Naive thymus-derived CD4-positive, alpha-beta T cell (primary cell): ENCODE data around the gene ENTPD1. TPM values are rescaled to one million over a fixed set of nuclear protein-coding genes. Genes with fewer than 3 reads are reported as not detected.

Experiments
- ATAC-seq: fragments of 150-1000 bp; cut with Tn5 transposase; 2 replicates; pipeline ENCODE4 v1.10.0; 2021; ENCODE audit warnings: mild to moderate bottlenecking, moderate library complexity
- CTCF ChIA-PET: fragments of 350-600 bp; sonication (Branson Sonifier 250); formaldehyde crosslinking; loops from one replicate; lab custom pipeline; 2021; ENCODE audit warnings: antibody characterized with exemption; lab: Charles Lee
- POLR2A ChIA-PET: fragments of 350-600 bp; sonication (Branson Sonifier 250); formaldehyde crosslinking; loops from one replicate; lab custom pipeline; 2021; ENCODE audit warnings: antibody characterized with exemption, inconsistent platforms; lab: Charles Lee
- DNase-seq, 9 donors: peaks; one replicate each; pipeline versions ENCODE4 v3.0.0 to v3.0.0-alpha.2; 2020 to 2022; ENCODE audit warnings: mixed read lengths in 1 of 9
- H3K27ac ChIP-seq: one replicate; pipeline ENCODE4 v1.7.0; 2013; ENCODE audit warnings: mild to moderate bottlenecking, low read depth, low read length, moderate library complexity
- H3K27me3 ChIP-seq, 2 donors: one replicate each; pipeline ENCODE4 v1.7.0; 2013; ENCODE audit warnings: low read length in 2 of 2, mild to moderate bottlenecking in 2 of 2, moderate library complexity in 2 of 2; ENCODE audit not compliant: control insufficient read depth in 2 of 2, insufficient read depth in 2 of 2
- H3K36me3 ChIP-seq, 3 experiments: 1 replicate in 2 of 3; 2 replicates in 1 of 3; pipeline ENCODE4 v1.7.0; 2013; ENCODE audit warnings: low read length in 3 of 3, mild to moderate bottlenecking in 3 of 3, moderate library complexity in 1 of 3; ENCODE audit not compliant: insufficient read depth in 3 of 3, control insufficient read depth in 2 of 3
- H3K4me1 ChIP-seq, 2 donors: one replicate each; pipeline ENCODE4 v1.7.0; 2013; ENCODE audit warnings: low read length in 2 of 2, mild to moderate bottlenecking in 2 of 2, moderate library complexity in 1 of 2; ENCODE audit not compliant: control insufficient read depth in 2 of 2, insufficient read depth in 2 of 2
- H3K4me3 ChIP-seq: 2 replicates; pipeline ENCODE4 v1.7.0; 2013; ENCODE audit warnings: mild to moderate bottlenecking, low read length
- H3K9me3 ChIP-seq, 3 experiments: 1 replicate in 2 of 3; 2 replicates in 1 of 3; pipeline ENCODE4 v1.7.0; 2013; ENCODE audit warnings: low read length in 3 of 3; ENCODE audit not compliant: control insufficient read depth in 2 of 3
- H3K27ac Mint-ChIP-seq, 9 donors: one replicate each; pipeline ENCODE4 v1.8.0; 2020 to 2022; ENCODE audit warnings: mixed read lengths in 9 of 9, mild to moderate bottlenecking in 8 of 9, moderate library complexity in 5 of 9, inconsistent platforms in 2 of 9
- H3K27me3 Mint-ChIP-seq, 5 donors: one replicate each; pipeline ENCODE4 v1.8.0; 2021 to 2022; ENCODE audit warnings: mixed read lengths in 5 of 5, mild to moderate bottlenecking in 1 of 5
- H3K36me3 Mint-ChIP-seq, 5 donors: one replicate each; pipeline ENCODE4 v1.8.0; 2020 to 2022; ENCODE audit warnings: mixed read lengths in 5 of 5, mild to moderate bottlenecking in 3 of 5, inconsistent platforms in 1 of 5
- H3K4me1 Mint-ChIP-seq, 7 donors: one replicate each; pipeline ENCODE4 v1.8.0; 2020 to 2022; ENCODE audit warnings: mixed read lengths in 7 of 7, mild to moderate bottlenecking in 3 of 7, inconsistent platforms in 1 of 7
- H3K4me3 Mint-ChIP-seq, 10 donors: one replicate each; pipeline ENCODE4 v1.8.0; 2020 to 2022; ENCODE audit warnings: mild to moderate bottlenecking in 10 of 10, mixed read lengths in 10 of 10, moderate library complexity in 6 of 10, inconsistent platforms in 2 of 10
- H3K9me3 Mint-ChIP-seq, 11 donors: one replicate each; pipeline ENCODE4 v1.8.0; 2020 to 2022; ENCODE audit warnings: mixed read lengths in 11 of 11, mild to moderate bottlenecking in 4 of 11, inconsistent platforms in 1 of 11, moderate library complexity in 1 of 11
- intact Hi-C, 2 donors: fragments of 100-400 bp; cut with micrococcal nuclease; formaldehyde crosslinking; loops; one replicate each; pipeline ENCODE4 v1.15.1; 2023
- polyA plus RNA-seq, 2 donors: library from polyadenylated mRNA; unstranded; fragments of 300-500 nt; fragmentation: Illumina TruSeq; gene quantifications; one replicate each; pipeline ENCODE4 v1.2.3, GENCODE V29; 2021
- total RNA-seq, 6 experiments: library from RNA in 5 of 6; stranded (reverse) in 5 of 6; gene quantifications; 1 replicate in 5 of 6; 2 replicates in 1 of 6; pipeline ENCODE4 v1.2.3 and lab custom pipeline; 2021 to 2026

ENTPD1 gene
- total and polyA plus RNA-seq, 7 experiments from 2014 or later = 0.21 to 28.2 (median 1.2) TPM

GRCh38 chr10:95841661-95842498 is 85.9 kb downstream of the ENTPD1 start:
- Histone ChIP-seq H3K9me3 (no peaks in the 10 kb centered on the region), H3K4me1 (no peaks in the 10 kb centered on the region), H3K36me3 (no peaks in the 10 kb centered on the region), H3K27me3 (no peaks in the 10 kb centered on the region), H3K4me3 (no peak overlapping the region), H3K27ac (no peak overlapping the region)
- peaks cover 0 to 59% (median 6%) of the 10 kb centered on the region in 7 donors for H3K4me1 Mint-ChIP-seq
- peak; percentile 80 for ATAC-seq
- peak overlapping the region in 1 of 10 donors; percentile 62 for H3K4me3 Mint-ChIP-seq
- intact Hi-C loops = loop anchor here (1.0 kb wide), 3 partner anchors 10 to 148 kb away; no protein-coding TSS in a partner anchor
- H3K9me3 Mint-ChIP-seq = no peaks in the 10 kb centered on the region
- POLR2A ChIA-PET = no interaction called here
- CTCF ChIA-PET = interaction anchor here (0.7 to 3.6 kb wide), 4 partner anchors 9 to 149 kb away, joined by 3 to 23 read pairs (median 5); partner anchors contain the start of gene TCTN3
- H3K27ac Mint-ChIP-seq = peak overlapping the region in 1 of 9 donors; percentile 89
- peaks cover 0 to 9% (median 3%) of the 10 kb centered on the region in 5 donors for H3K27me3 Mint-ChIP-seq
- peak in 7 of 9 donors; percentile 4 to 47 (median 28) for DNase-seq
- peaks cover 0 to 14% (median 0%) of the 10 kb centered on the region in 5 donors for H3K36me3 Mint-ChIP-seq

- ChIA-PET POLR2A (no interaction called here), CTCF (interaction anchor here (1.4 kb wide), 1 partner anchor 152 kb away, joined by 3 read pairs; the partner anchor contains the start of gene TCTN3)
- H3K27ac Mint-ChIP-seq = peak overlapping the region in 1 of 9 donors; percentile 46
- Histone ChIP-seq H3K27me3 (no peaks in the 10 kb centered on the region), H3K36me3 (no peaks in the 10 kb centered on the region), H3K4me1 (no peaks in the 10 kb centered on the region), H3K4me3 (no peak overlapping the region), H3K27ac (no peak overlapping the region), H3K9me3 (no peaks in the 10 kb centered on the region)
- peaks cover 0 to 30% (median 6%) of the 10 kb centered on the region in 7 donors for H3K4me1 Mint-ChIP-seq
- H3K36me3 Mint-ChIP-seq = peaks cover 0 to 24% (median 0%) of the 10 kb centered on the region in 5 donors
- intact Hi-C loops = no loop called here
- no peak for ATAC-seq
- H3K27me3 Mint-ChIP-seq = peaks cover 2 to 9% (median 5%) of the 10 kb centered on the region in 5 donors
- H3K9me3 Mint-ChIP-seq = peaks cover 0 to 4% (median 0%) of the 10 kb centered on the region in 11 donors
- peak overlapping the region in 1 of 10 donors; percentile 12 for H3K4me3 Mint-ChIP-seq
- DNase-seq = no peak
Observed at GRCh38 chr10:95845411-95845810, 89.4 kb downstream of the ENTPD1 start.

- Histone ChIP-seq H3K4me3 (no peak overlapping the region), H3K4me1 (no peaks in the 10 kb centered on the region), H3K36me3 (no peaks in the 10 kb centered on the region), H3K27me3 (no peaks in the 10 kb centered on the region), H3K9me3 (no peaks in the 10 kb centered on the region), H3K27ac (no peak overlapping the region)
- DNase-seq (no peak), ATAC-seq (no peak)
- intact Hi-C loops = no loop called here
- peaks cover 0 to 19% (median under 1%) of the 10 kb centered on the region in 7 donors for H3K4me1 Mint-ChIP-seq
- peaks cover 0 to 28% (median 0%) of the 10 kb centered on the region in 5 donors for H3K36me3 Mint-ChIP-seq
- H3K4me3 Mint-ChIP-seq = no peak overlapping the region
- peaks cover 2 to 9% (median 5%) of the 10 kb centered on the region in 5 donors for H3K27me3 Mint-ChIP-seq
- ChIA-PET CTCF (no interaction called here), POLR2A (no interaction called here)
- H3K9me3 Mint-ChIP-seq = peaks cover 0 to 4% (median 0%) of the 10 kb centered on the region in 11 donors
- no peak overlapping the region for H3K27ac Mint-ChIP-seq
Observed at GRCh38 chr10:95847007-95847406, 91.0 kb downstream of the ENTPD1 start.

GRCh38 chr10:95848841-95849240 is 92.9 kb downstream of the ENTPD1 start:
- DNase-seq = no peak
- no peak overlapping the region for H3K27ac ChIP-seq
- CTCF ChIA-PET = interaction anchor here (1.4 kb wide), 1 partner anchor 155 kb away, joined by 3 read pairs; the partner anchor contains the start of gene TCTN3
- ATAC-seq = no peak
- no peaks in the 10 kb centered on the region for H3K36me3 ChIP-seq
- Mint-ChIP-seq H3K27me3 (peaks cover 0 to 5% (median 0%) of the 10 kb centered on the region in 5 donors), H3K27ac (no peak overlapping the region), H3K9me3 (peaks cover 0 to 5% (median 0%) of the 10 kb centered on the region in 11 donors), H3K4me3 (no peak overlapping the region), H3K36me3 (peaks cover 0 to 31% (median 0%) of the 10 kb centered on the region in 5 donors), H3K4me1 (peaks cover 0 to 14% (median 0%) of the 10 kb centered on the region in 7 donors)
- no peaks in the 10 kb centered on the region for H3K4me1 ChIP-seq
- intact Hi-C loops = no loop called here
- no peak overlapping the region for H3K4me3 ChIP-seq
- POLR2A ChIA-PET = no interaction called here
- no peaks in the 10 kb centered on the region for H3K27me3 ChIP-seq
- no peaks in the 10 kb centered on the region for H3K9me3 ChIP-seq

- CTCF ChIA-PET = interaction anchor here (0.6 kb wide), 1 partner anchor 11 kb away, joined by 3 read pairs; no protein-coding TSS in a partner anchor
- Mint-ChIP-seq H3K4me3 (no peak overlapping the region), H3K4me1 (peaks cover 0 to 3% (median 0%) of the 10 kb centered on the region in 7 donors), H3K9me3 (peaks cover 0 to 8% (median 2%) of the 10 kb centered on the region in 11 donors), H3K27ac (no peak overlapping the region), H3K36me3 (peaks cover 0 to 34% (median 0%) of the 10 kb centered on the region in 5 donors), H3K27me3 (peaks cover 6 to 9% (median 7%) of the 10 kb centered on the region in 5 donors)
- no peaks in the 10 kb centered on the region for H3K36me3 ChIP-seq
- no peak for ATAC-seq
- no peaks in the 10 kb centered on the region for H3K4me1 ChIP-seq
- H3K27ac ChIP-seq = no peak overlapping the region
- H3K4me3 ChIP-seq = no peak overlapping the region
- DNase-seq = no peak
- intact Hi-C loops = no loop called here
- POLR2A ChIA-PET = no interaction called here
- H3K27me3 ChIP-seq = no peaks in the 10 kb centered on the region
- no peaks in the 10 kb centered on the region for H3K9me3 ChIP-seq
Observed at GRCh38 chr10:95850791-95851190, 94.8 kb downstream of the ENTPD1 start.

- H3K4me3 Mint-ChIP-seq = no peak overlapping the region
- DNase-seq = no peak
- Histone ChIP-seq H3K27ac (no peak overlapping the region), H3K36me3 (no peaks in the 10 kb centered on the region), H3K4me1 (no peaks in the 10 kb centered on the region), H3K27me3 (no peaks in the 10 kb centered on the region), H3K4me3 (no peak overlapping the region), H3K9me3 (no peaks in the 10 kb centered on the region)
- H3K4me1 Mint-ChIP-seq = peaks cover 0 to 28% (median 0%) of the 10 kb centered on the region in 7 donors
- H3K9me3 Mint-ChIP-seq = peaks cover 0 to 8% (median 0%) of the 10 kb centered on the region in 11 donors
- peaks cover 0 to 10% (median 0%) of the 10 kb centered on the region in 5 donors for H3K36me3 Mint-ChIP-seq
- ChIA-PET CTCF (interaction anchor here (1.0 kb wide), 2 partner anchors 17 to 167 kb away, joined by 3 to 4 read pairs; partner anchors contain the start of gene TCTN3), POLR2A (no interaction called here)
- H3K27me3 Mint-ChIP-seq = peaks cover 4 to 22% (median 17%) of the 10 kb centered on the region in 5 donors
- peak overlapping the region in 1 of 9 donors; percentile 27 for H3K27ac Mint-ChIP-seq
- no peak for ATAC-seq
- intact Hi-C loops = no loop called here
Observed at GRCh38 chr10:95860166-95860940, 104.4 kb downstream of the ENTPD1 start.
